Kidney (tissue), 14 donors: ENCODE results near the gene CREG1. TPM values are rescaled to one million over a fixed set of nuclear protein-coding genes. Genes with fewer than 3 reads are reported as not detected.

ENCODE experiments used
- DNase-seq, 5 donors: peaks; one replicate each; pipeline ENCODE4 v3.0.0-alpha.2; 2013 to 2020
- FAIRE-seq: peaks from 2 replicates; lab custom pipeline; 2012; peaks lifted over from hg19 to GRCh38; lab: Jason Lieb, UNC
- H3K27ac ChIP-seq, 2 donors: one replicate each; pipeline ENCODE4 v1.7.0; 2013; ENCODE audit warnings: low read depth in 2 of 2, low read length in 2 of 2, inconsistent platforms in 1 of 2
- H3K27me3 ChIP-seq: one replicate; pipeline ENCODE4 v1.7.1; 2013; ENCODE audit warnings: low read length, inconsistent platforms; ENCODE audit not compliant: control insufficient read depth, insufficient read depth
- H3K36me3 ChIP-seq, 3 donors: one replicate each; pipeline versions ENCODE4 v1.7.0 to v1.7.1; 2013; ENCODE audit warnings: low read length in 3 of 3, control low read depth in 1 of 3, inconsistent platforms in 1 of 3; ENCODE audit not compliant: insufficient read depth in 3 of 3, control insufficient read depth in 2 of 3
- H3K4me1 ChIP-seq, 3 donors: one replicate each; pipeline versions ENCODE4 v1.7.0 to v1.7.1; 2013; ENCODE audit warnings: low read length in 3 of 3, inconsistent platforms in 1 of 3, low read depth in 1 of 3; ENCODE audit not compliant: control insufficient read depth in 2 of 3, insufficient read depth in 2 of 3
- H3K4me3 ChIP-seq, 3 donors: one replicate each; pipeline versions ENCODE4 v1.7.0 to v1.8.1; 2013; ENCODE audit warnings: low read length in 3 of 3, control low read depth in 1 of 3, inconsistent platforms in 1 of 3
- H3K9ac ChIP-seq, 3 donors: one replicate each; pipeline versions ENCODE4 v1.7.0 to v1.7.1; 2013; ENCODE audit warnings: low read length in 3 of 3, control low read depth in 1 of 3, inconsistent platforms in 1 of 3
- H3K9me3 ChIP-seq, 3 donors: one replicate each; pipeline versions ENCODE4 v1.7.0 to v1.7.1; 2013; ENCODE audit warnings: low read length in 3 of 3, control low read depth in 1 of 3, inconsistent platforms in 1 of 3; ENCODE audit not compliant: control insufficient read depth in 2 of 3, insufficient read depth in 1 of 3
- intact Hi-C: fragments of 100-400 bp; cut with DNase I; formaldehyde crosslinking; loops from one replicate; pipeline ENCODE4 v1.11.1; 2022
- polyA plus RNA-seq: library from polyadenylated mRNA; stranded (reverse); fragments of 350-450 nt; fragmentation: Illumina TruSeq; extraction: RNeasy Lipid Tissue Mini Kit (QIAGEN cat#74804); gene quantifications from one replicate; pipeline ENCODE4 v1.2.3, GENCODE V29; 2014; ENCODE audit warnings: low read depth, low replicate concordance; ENCODE audit not compliant: insufficient read depth
- total RNA-seq: library from RNA; stranded (reverse); fragmentation: NEBNext Ultra II Directional; extraction: Animal tissue kit (Norgen Biotek cat#: 25700); gene quantifications from one replicate; pipeline ENCODE4 v1.2.1, GENCODE V29; 2021
- TF ChIP-seq, protein P1 (sequence below): IDR thresholded peaks from 3 replicates; pipeline ENCODE4 v1.5.1; 2012; ENCODE audit warnings: mild to moderate bottlenecking, moderate library complexity, borderline replicate concordance; ENCODE audit not compliant: insufficient read depth; ENCODE audit errors: extremely low read depth
- donor health status: control.
- donor health status: control.
- donor health status: control.
- donor health status: control.
- donor health status: control.
- donor health status: DM: yes; HTN: yes; CAD: no.
- donor health status: Normal renal cell carcinoma (clear cell type).

The CREG1 gene
- total and polyA plus RNA-seq, 2 donors from 2014 or later = 91.2 to 115 TPM

GRCh38 chr1:167545349-167545748, 8.2 kb downstream of the CREG1 start:
- intact Hi-C loops = no loop called here
- TF ChIP-seq, protein P1, sequence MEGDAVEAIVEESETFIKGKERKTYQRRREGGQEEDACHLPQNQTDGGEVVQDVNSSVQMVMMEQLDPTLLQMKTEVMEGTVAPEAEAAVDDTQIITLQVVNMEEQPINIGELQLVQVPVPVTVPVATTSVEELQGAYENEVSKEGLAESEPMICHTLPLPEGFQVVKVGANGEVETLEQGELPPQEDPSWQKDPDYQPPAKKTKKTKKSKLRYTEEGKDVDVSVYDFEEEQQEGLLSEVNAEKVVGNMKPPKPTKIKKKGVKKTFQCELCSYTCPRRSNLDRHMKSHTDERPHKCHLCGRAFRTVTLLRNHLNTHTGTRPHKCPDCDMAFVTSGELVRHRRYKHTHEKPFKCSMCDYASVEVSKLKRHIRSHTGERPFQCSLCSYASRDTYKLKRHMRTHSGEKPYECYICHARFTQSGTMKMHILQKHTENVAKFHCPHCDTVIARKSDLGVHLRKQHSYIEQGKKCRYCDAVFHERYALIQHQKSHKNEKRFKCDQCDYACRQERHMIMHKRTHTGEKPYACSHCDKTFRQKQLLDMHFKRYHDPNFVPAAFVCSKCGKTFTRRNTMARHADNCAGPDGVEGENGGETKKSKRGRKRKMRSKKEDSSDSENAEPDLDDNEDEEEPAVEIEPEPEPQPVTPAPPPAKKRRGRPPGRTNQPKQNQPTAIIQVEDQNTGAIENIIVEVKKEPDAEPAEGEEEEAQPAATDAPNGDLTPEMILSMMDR = no peak

GRCh38 chr1:167544447-167545093, 9.0 kb downstream of the CREG1 start:
- DNase-seq (no peak), FAIRE-seq (no peak)
- Histone ChIP-seq H3K27ac (no peak overlapping the region), H3K27me3 (no peaks in the 10 kb centered on the region), H3K9ac (no peak overlapping the region), H3K4me3 (no peak overlapping the region), H3K9me3 (no peaks in the 10 kb centered on the region), H3K4me1 (no peaks in the 10 kb centered on the region), H3K36me3 (peaks cover 3 to 17% (median 11%) of the 10 kb centered on the region in 3 donors)
- intact Hi-C loops = no loop called here
- TF ChIP-seq, protein P1 = no peak

More at GRCh38 chr1:167545349-167545748, 8.2 kb downstream of the CREG1 start:
- H3K27me3 ChIP-seq = no peaks in the 10 kb centered on the region
- H3K4me3 ChIP-seq = no peak overlapping the region
- H3K9ac ChIP-seq = no peak overlapping the region
- peaks cover 3 to 17% (median 11%) of the 10 kb centered on the region in 3 donors for H3K36me3 ChIP-seq
- H3K9me3 ChIP-seq = no peaks in the 10 kb centered on the region
- H3K4me1 ChIP-seq = no peaks in the 10 kb centered on the region
- no peak for DNase-seq
- FAIRE-seq = no peak
- H3K27ac ChIP-seq = no peak overlapping the region

- DNase-seq (no peak), FAIRE-seq (no peak)
- peaks cover 3 to 17% (median 11%) of the 10 kb centered on the region in 3 donors for H3K36me3 ChIP-seq
- no peaks in the 10 kb centered on the region for H3K9me3 ChIP-seq
- no peaks in the 10 kb centered on the region for H3K4me1 ChIP-seq
- no peak overlapping the region for H3K9ac ChIP-seq
- no peak overlapping the region for H3K4me3 ChIP-seq
- TF ChIP-seq, protein P1 = no peak
- H3K27ac ChIP-seq = no peak overlapping the region
- H3K27me3 ChIP-seq = no peaks in the 10 kb centered on the region
- intact Hi-C loops = no loop called here
Observed at GRCh38 chr1:167543199-167543990, 10.2 kb downstream of the CREG1 start.
